GM23338 (cell line): ENCODE data around the gene PLOD2. TPM values are rescaled to one million over a fixed set of nuclear protein-coding genes. Genes with fewer than 3 reads are reported as not detected.
"Not testable (repeated sequence)": the region's sequence is repeated elsewhere in the genome, so short reads cannot be mapped to it uniquely, and the experiment has no call there.

ENCODE experiments used
- ATAC-seq: fragments of 200-7000 bp; cut with Tn5 transposase; 3 replicates; pipeline ENCODE4 v1.9.1; 2020
- DNase-seq: peaks from one replicate; pipeline ENCODE4 v3.0.0-alpha.2; 2015; ENCODE audit warnings: low spot score
- H2AFZ ChIP-seq: fragments of 200-600 bp; sonication (generic); 2 replicates; pipeline ENCODE4 v1.8.0; 2016; ENCODE audit warnings: antibody characterized with exemption, mild to moderate bottlenecking, moderate library complexity
- H3F3A ChIP-seq: fragments of 200-600 bp; sonication (generic); replicated peaks from 2 replicates; pipeline ENCODE4 v1.8.0; 2017; ENCODE audit warnings: antibody characterized with exemption, mixed run types, low read depth
- H3K27ac ChIP-seq: fragments of 200-600 bp; sonication (generic); 2 replicates; pipeline ENCODE4 v1.6.1; 2016; ENCODE audit warnings: low read depth
- H3K27me3 ChIP-seq: fragments of 200-600 bp; sonication (generic); 2 replicates; pipeline ENCODE4 v1.8.0; 2016; ENCODE audit warnings: mild to moderate bottlenecking, mixed run types, moderate library complexity; ENCODE audit not compliant: insufficient read depth
- H3K36me3 ChIP-seq: fragments of 200-600 bp; sonication (generic); 2 replicates; pipeline ENCODE4 v1.8.0; 2016; ENCODE audit warnings: mild to moderate bottlenecking; ENCODE audit not compliant: insufficient read depth
- H3K4me1 ChIP-seq: fragments of 200-600 bp; sonication (generic); 2 replicates; pipeline ENCODE4 v1.8.0; 2016; ENCODE audit warnings: mild to moderate bottlenecking, moderate library complexity; ENCODE audit not compliant: insufficient read depth
- H3K4me2 ChIP-seq: fragments of 200-600 bp; sonication (generic); 2 replicates; pipeline ENCODE4 v1.7.1; 2017; ENCODE audit warnings: mixed run types
- H3K4me3 ChIP-seq: fragments of 200-600 bp; sonication (generic); 2 replicates; pipeline ENCODE4 v1.6.1; 2016; ENCODE audit warnings: mixed run types
- H3K79me2 ChIP-seq: fragments of 200-600 bp; sonication (generic); replicated peaks from 2 replicates; pipeline ENCODE4 v1.8.0; 2017; ENCODE audit warnings: mild to moderate bottlenecking; ENCODE audit not compliant: insufficient read depth
- H3K9me2 ChIP-seq: fragments of 200-600 bp; sonication (generic); 2 replicates; pipeline ENCODE4 v1.8.0; 2017; ENCODE audit not compliant: insufficient read depth
- H4K20me1 ChIP-seq: fragments of 200-600 bp; sonication (generic); replicated peaks from 2 replicates; pipeline ENCODE4 v1.8.0; 2017; ENCODE audit warnings: mild to moderate bottlenecking; ENCODE audit not compliant: insufficient read depth
- H3K27ac Mint-ChIP-seq: 2 replicates; pipeline ENCODE4 v1.8.0; 2020; ENCODE audit warnings: inconsistent platforms, mild to moderate bottlenecking, moderate library complexity, mixed read lengths
- H3K27me3 Mint-ChIP-seq: 3 replicates; pipeline ENCODE4 v1.8.0; 2022; ENCODE audit warnings: low read depth, mild to moderate bottlenecking, moderate library complexity, mixed read lengths, inconsistent platforms; ENCODE audit not compliant: insufficient read depth, poor library complexity
- H3K36me3 Mint-ChIP-seq: 3 replicates; pipeline ENCODE4 v1.8.0; 2021; ENCODE audit warnings: low read depth, mild to moderate bottlenecking, inconsistent platforms, moderate library complexity, mixed read lengths
- H3K4me1 Mint-ChIP-seq: 3 replicates; pipeline ENCODE4 v1.8.0; 2020; ENCODE audit warnings: mild to moderate bottlenecking, inconsistent platforms, mixed read lengths
- H3K4me3 Mint-ChIP-seq: 3 replicates; pipeline ENCODE4 v1.8.0; 2021; ENCODE audit warnings: moderate library complexity, mild to moderate bottlenecking, inconsistent platforms, mixed read lengths
- H3K9me3 Mint-ChIP-seq: 3 replicates; pipeline ENCODE4 v1.8.0; 2020; ENCODE audit warnings: moderate library complexity, mild to moderate bottlenecking, inconsistent platforms, mixed read lengths
- CREB1 ChIP-seq: fragments of 250-450 bp; sonication (Bioruptor Pico); IDR thresholded peaks from 2 replicates; pipeline ENCODE4 v1.5.0; 2020; ENCODE audit warnings: low read depth, mild to moderate bottlenecking, moderate library complexity
- ETS1 ChIP-seq: IDR thresholded peaks from 2 replicates; pipeline ENCODE4 v1.6.1; 2016; ENCODE audit warnings: antibody characterized with exemption
- EZH2 ChIP-seq: fragments of 200-600 bp; sonication (generic); IDR thresholded peaks from one replicate; pipeline ENCODE4 v1.8.0; 2017; ENCODE audit warnings: antibody characterized with exemption, mild to moderate bottlenecking, low read depth; ENCODE audit not compliant: unreplicated experiment
- EZH2phosphoT487 ChIP-seq: fragments of 200-600 bp; sonication (generic); IDR thresholded peaks from one replicate; pipeline ENCODE4 v1.8.1; 2018; ENCODE audit warnings: antibody characterized with exemption; ENCODE audit not compliant: unreplicated experiment
- JUNB ChIP-seq: IDR thresholded peaks from one replicate; pipeline ENCODE4 v1.6.1; 2016; ENCODE audit warnings: antibody characterized with exemption; ENCODE audit not compliant: unreplicated experiment
- POLR2AphosphoS5 ChIP-seq: IDR thresholded peaks from 2 replicates; pipeline ENCODE4 v1.6.1; 2016; ENCODE audit warnings: antibody characterized with exemption, low read depth
- STAT1 ChIP-seq: IDR thresholded peaks from one replicate; pipeline ENCODE4 v1.6.1; 2016; ENCODE audit warnings: antibody characterized with exemption; ENCODE audit not compliant: unreplicated experiment
- ZNF114 ChIP-seq: fragments of 250-450 bp; sonication (Bioruptor Pico); IDR thresholded peaks from 2 replicates; pipeline ENCODE4 v1.5.0; 2020; ENCODE audit warnings: mild to moderate bottlenecking, moderate library complexity
- polyA plus RNA-seq: library from polyadenylated mRNA; unstranded; fragments of >200 nt; fragmentation: Nextera tagmentation; extraction: Ambion mirVana; gene quantifications from 2 replicates; pipeline ENCODE4 v1.2.1, GENCODE V29; 2016
- total RNA-seq: library from RNA; depleted of rRNA; stranded (reverse); fragments of >200 nt; shearing (Covaris generic); gene quantifications from 2 replicates; pipeline ENCODE4 v1.2.3, GENCODE V29; 2014
- TF ChIP-seq, protein P1 (sequence below): IDR thresholded peaks from one replicate; pipeline ENCODE4 v1.6.1; 2018; ENCODE audit warnings: antibody characterized with exemption; ENCODE audit not compliant: unreplicated experiment
- TF ChIP-seq, protein P2 (sequence below), 2 experiments: fragments of 200-600 bp in 1 of 2; sonication (generic) in 1 of 2; conservative IDR thresholded peaks; 2 replicates each; pipeline versions ENCODE4 v1.5.1 to v1.6.1; 2016 to 2017; ENCODE audit warnings: antibody characterized with exemption in 2 of 2, low read depth in 2 of 2, mild to moderate bottlenecking in 2 of 2, moderate library complexity in 1 of 2

PLOD2 gene
- total and polyA plus RNA-seq, 2 experiments from 2014 or later = 26.7 to 30.5 TPM

GRCh38 chr3:146115619-146116018 lies 45.4 kb downstream of the PLOD2 start:
- H3K4me1 ChIP-seq = no peaks in the 10 kb centered on the region
- no peak for TF ChIP-seq EZH2phosphoT487
- peaks cover 21% of the 10 kb centered on the region for H3K36me3 ChIP-seq
- no peak overlapping the region for H3K27ac ChIP-seq
- Mint-ChIP-seq H3K4me3 (no peak overlapping the region), H3K36me3 (peaks cover 78% of the 10 kb centered on the region), H3K27me3 (peaks cover 1% of the 10 kb centered on the region), H3K4me1 (no peaks in the 10 kb centered on the region), H3K9me3 (peaks cover 36% of the 10 kb centered on the region), H3K27ac (no peak overlapping the region)
- H2AFZ ChIP-seq = no peak overlapping the region
- H3K9me2 ChIP-seq = no peaks in the 10 kb centered on the region
- H3K4me2 ChIP-seq = no peak overlapping the region
- no peak for DNase-seq
- H3K27me3 ChIP-seq = no peaks in the 10 kb centered on the region
- ATAC-seq = no peak
- no peaks in the 10 kb centered on the region for H3F3A ChIP-seq
- no peaks in the 10 kb centered on the region for H3K79me2 ChIP-seq
- H3K4me3 ChIP-seq = no peak overlapping the region
- no peaks in the 10 kb centered on the region for H4K20me1 ChIP-seq

DNA sequence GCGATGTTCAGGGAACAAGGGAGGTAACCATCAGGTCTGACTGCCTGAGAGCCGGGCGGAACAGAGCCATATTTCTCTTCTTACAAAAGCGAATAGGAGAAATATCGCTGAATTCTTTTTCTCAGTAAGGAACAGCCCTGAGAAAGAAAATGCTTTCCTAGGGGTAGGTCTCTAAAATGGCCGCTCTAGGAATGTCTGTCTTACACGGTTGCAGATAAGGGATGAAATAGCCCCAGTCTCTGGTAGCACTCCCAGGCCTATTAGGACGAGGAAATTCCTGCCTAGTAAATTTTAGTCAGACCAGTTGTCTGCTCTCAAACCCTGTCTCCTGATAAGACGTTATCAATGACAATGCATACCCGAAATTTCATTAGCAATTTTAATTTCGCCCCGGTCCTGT lies 47.2 kb downstream of the PLOD2 start:
- not testable (repeated sequence) for DNase-seq, H3K4me3 Mint-ChIP-seq, H4K20me1 ChIP-seq, H3K4me1 ChIP-seq, H2AFZ ChIP-seq, H3K27me3 ChIP-seq, H3K27ac ChIP-seq, ATAC-seq, H3K27me3 Mint-ChIP-seq, H3F3A ChIP-seq, H3K79me2 ChIP-seq, H3K4me3 ChIP-seq, H3K27ac Mint-ChIP-seq, H3K9me2 ChIP-seq, H3K4me2 ChIP-seq, H3K4me1 Mint-ChIP-seq
- H3K36me3 ChIP-seq = peaks cover 21% of the 10 kb centered on the region
- Mint-ChIP-seq H3K9me3 (peaks cover 36% of the 10 kb centered on the region), H3K36me3 (peaks cover 62% of the 10 kb centered on the region)

DNA sequence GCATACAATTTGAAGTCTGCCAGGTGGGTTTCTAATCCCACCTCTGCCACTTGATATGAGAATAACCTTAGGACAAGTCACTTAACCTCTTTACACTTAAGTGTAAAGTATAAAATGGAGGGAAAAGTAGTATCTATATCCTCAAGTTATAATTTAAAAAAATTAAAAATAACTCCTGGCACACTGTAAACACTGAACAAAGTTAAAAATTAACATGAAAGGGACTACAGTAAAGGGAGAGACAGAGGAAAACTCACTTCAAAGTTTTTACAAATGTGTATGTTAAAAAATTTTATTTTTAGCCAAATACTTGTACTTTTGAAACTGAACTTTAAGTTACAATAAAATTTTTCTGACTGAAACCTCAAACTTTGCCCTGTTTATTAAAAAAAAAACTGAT lies 49.6 kb downstream of the PLOD2 start:
- no peak for ATAC-seq
- Mint-ChIP-seq H3K4me1 (no peaks in the 10 kb centered on the region; the same call in 1 of the 3 replicates), H3K9me3 (peaks cover 33% of the 10 kb centered on the region), H3K36me3 (peaks cover 40% of the 10 kb centered on the region), H3K4me3 (no peak overlapping the region), H3K27ac (no peak overlapping the region), H3K27me3 (peaks cover 2% of the 10 kb centered on the region)
- H3K36me3 ChIP-seq = peaks cover 14% of the 10 kb centered on the region
- no peak overlapping the region for H2AFZ ChIP-seq
- no peaks in the 10 kb centered on the region for H3K4me1 ChIP-seq
- H3K4me3 ChIP-seq = no peak overlapping the region
- DNase-seq = no peak
- H3K9me2 ChIP-seq = no peaks in the 10 kb centered on the region
- H3K79me2 ChIP-seq = no peaks in the 10 kb centered on the region
- no peak overlapping the region for H3K27ac ChIP-seq
- H3K4me2 ChIP-seq = no peak overlapping the region
- no peaks in the 10 kb centered on the region for H4K20me1 ChIP-seq
- H3K27me3 ChIP-seq = no peaks in the 10 kb centered on the region
- no peaks in the 10 kb centered on the region for H3F3A ChIP-seq
- TF ChIP-seq JUNB = no peak
- no peak for TF ChIP-seq CREB1
- TF ChIP-seq ZNF114 (CRISPR knock-in tag) = no peak
- TF ChIP-seq EZH2phosphoT487 = no peak
- no peak for TF ChIP-seq POLR2AphosphoS5
- TF ChIP-seq EZH2 = no peak
- no peak for TF ChIP-seq ETS1
- TF ChIP-seq STAT1 = no peak
- TF ChIP-seq, protein P1, sequence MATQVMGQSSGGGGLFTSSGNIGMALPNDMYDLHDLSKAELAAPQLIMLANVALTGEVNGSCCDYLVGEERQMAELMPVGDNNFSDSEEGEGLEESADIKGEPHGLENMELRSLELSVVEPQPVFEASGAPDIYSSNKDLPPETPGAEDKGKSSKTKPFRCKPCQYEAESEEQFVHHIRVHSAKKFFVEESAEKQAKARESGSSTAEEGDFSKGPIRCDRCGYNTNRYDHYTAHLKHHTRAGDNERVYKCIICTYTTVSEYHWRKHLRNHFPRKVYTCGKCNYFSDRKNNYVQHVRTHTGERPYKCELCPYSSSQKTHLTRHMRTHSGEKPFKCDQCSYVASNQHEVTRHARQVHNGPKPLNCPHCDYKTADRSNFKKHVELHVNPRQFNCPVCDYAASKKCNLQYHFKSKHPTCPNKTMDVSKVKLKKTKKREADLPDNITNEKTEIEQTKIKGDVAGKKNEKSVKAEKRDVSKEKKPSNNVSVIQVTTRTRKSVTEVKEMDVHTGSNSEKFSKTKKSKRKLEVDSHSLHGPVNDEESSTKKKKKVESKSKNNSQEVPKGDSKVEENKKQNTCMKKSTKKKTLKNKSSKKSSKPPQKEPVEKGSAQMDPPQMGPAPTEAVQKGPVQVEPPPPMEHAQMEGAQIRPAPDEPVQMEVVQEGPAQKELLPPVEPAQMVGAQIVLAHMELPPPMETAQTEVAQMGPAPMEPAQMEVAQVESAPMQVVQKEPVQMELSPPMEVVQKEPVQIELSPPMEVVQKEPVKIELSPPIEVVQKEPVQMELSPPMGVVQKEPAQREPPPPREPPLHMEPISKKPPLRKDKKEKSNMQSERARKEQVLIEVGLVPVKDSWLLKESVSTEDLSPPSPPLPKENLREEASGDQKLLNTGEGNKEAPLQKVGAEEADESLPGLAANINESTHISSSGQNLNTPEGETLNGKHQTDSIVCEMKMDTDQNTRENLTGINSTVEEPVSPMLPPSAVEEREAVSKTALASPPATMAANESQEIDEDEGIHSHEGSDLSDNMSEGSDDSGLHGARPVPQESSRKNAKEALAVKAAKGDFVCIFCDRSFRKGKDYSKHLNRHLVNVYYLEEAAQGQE = no peak
- TF ChIP-seq, protein P2, sequence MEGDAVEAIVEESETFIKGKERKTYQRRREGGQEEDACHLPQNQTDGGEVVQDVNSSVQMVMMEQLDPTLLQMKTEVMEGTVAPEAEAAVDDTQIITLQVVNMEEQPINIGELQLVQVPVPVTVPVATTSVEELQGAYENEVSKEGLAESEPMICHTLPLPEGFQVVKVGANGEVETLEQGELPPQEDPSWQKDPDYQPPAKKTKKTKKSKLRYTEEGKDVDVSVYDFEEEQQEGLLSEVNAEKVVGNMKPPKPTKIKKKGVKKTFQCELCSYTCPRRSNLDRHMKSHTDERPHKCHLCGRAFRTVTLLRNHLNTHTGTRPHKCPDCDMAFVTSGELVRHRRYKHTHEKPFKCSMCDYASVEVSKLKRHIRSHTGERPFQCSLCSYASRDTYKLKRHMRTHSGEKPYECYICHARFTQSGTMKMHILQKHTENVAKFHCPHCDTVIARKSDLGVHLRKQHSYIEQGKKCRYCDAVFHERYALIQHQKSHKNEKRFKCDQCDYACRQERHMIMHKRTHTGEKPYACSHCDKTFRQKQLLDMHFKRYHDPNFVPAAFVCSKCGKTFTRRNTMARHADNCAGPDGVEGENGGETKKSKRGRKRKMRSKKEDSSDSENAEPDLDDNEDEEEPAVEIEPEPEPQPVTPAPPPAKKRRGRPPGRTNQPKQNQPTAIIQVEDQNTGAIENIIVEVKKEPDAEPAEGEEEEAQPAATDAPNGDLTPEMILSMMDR (conservative IDR thresholded peaks at IDR 0.05; ENCODE audit: low read depth in 2 of 2) = no peak
